Esophagus muscularis mucosa (tissue), 4 donors: ENCODE measurements around the gene GCK.

ENCODE experiments used
- EP300 ChIP-seq: sonication (generic); formaldehyde crosslinking; IDR thresholded peaks from one replicate; pipeline ENCODE4 v1.6.1; 2017; ENCODE audit warnings: antibody characterized with exemption
- POLR2A ChIP-seq: fragments of 450-650 bp; IDR thresholded peaks from one replicate; pipeline ENCODE4 v1.6.1; 2017; ENCODE audit warnings: antibody characterized with exemption, moderate library complexity, mild to moderate bottlenecking, low read depth
- POLR2AphosphoS5 ChIP-seq, 2 donors: sonication (generic); formaldehyde crosslinking; IDR thresholded peaks; one replicate each; pipeline ENCODE4 v1.6.1; 2017; ENCODE audit warnings: antibody characterized with exemption in 2 of 2
- TF ChIP-seq, protein P1 (sequence below), 3 experiments: fragments of 200-600 bp in 2 of 3; fragments of 450-650 bp in 1 of 3; sonication (generic) in 2 of 3; IDR thresholded peaks; one replicate each; pipeline ENCODE4 v1.5.1; 2017 to 2019; ENCODE audit warnings: antibody characterized with exemption in 3 of 3, mild to moderate bottlenecking in 2 of 3, moderate library complexity in 1 of 3

GRCh38 chr7:44139311-44140010 is 49.8 kb downstream of the GCK start:
- TF ChIP-seq, protein P1, sequence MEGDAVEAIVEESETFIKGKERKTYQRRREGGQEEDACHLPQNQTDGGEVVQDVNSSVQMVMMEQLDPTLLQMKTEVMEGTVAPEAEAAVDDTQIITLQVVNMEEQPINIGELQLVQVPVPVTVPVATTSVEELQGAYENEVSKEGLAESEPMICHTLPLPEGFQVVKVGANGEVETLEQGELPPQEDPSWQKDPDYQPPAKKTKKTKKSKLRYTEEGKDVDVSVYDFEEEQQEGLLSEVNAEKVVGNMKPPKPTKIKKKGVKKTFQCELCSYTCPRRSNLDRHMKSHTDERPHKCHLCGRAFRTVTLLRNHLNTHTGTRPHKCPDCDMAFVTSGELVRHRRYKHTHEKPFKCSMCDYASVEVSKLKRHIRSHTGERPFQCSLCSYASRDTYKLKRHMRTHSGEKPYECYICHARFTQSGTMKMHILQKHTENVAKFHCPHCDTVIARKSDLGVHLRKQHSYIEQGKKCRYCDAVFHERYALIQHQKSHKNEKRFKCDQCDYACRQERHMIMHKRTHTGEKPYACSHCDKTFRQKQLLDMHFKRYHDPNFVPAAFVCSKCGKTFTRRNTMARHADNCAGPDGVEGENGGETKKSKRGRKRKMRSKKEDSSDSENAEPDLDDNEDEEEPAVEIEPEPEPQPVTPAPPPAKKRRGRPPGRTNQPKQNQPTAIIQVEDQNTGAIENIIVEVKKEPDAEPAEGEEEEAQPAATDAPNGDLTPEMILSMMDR (IDR thresholded peaks at IDR 0.05): no peak
- TF ChIP-seq POLR2A (no peak), EP300 (no peak), POLR2AphosphoS5 (IDR thresholded peaks at IDR 0.05) (no peak)
